GM23338 (cell line): ENCODE data around the gene SEC16A. TPM values are rescaled to one million over a fixed set of nuclear protein-coding genes. Genes with fewer than 3 reads are reported as not detected.

Experiments used
- ATAC-seq: fragments of 200-7000 bp; cut with Tn5 transposase; 3 replicates; pipeline ENCODE4 v1.9.1; 2020
- DNase-seq: peaks from one replicate; pipeline ENCODE4 v3.0.0-alpha.2; 2015; ENCODE audit warnings: low spot score
- H2AFZ ChIP-seq: fragments of 200-600 bp; sonication (generic); 2 replicates; pipeline ENCODE4 v1.8.0; 2016; ENCODE audit warnings: antibody characterized with exemption, mild to moderate bottlenecking, moderate library complexity
- H3F3A ChIP-seq: fragments of 200-600 bp; sonication (generic); replicated peaks from 2 replicates; pipeline ENCODE4 v1.8.0; 2017; ENCODE audit warnings: antibody characterized with exemption, mixed run types, low read depth
- H3K27ac ChIP-seq: fragments of 200-600 bp; sonication (generic); 2 replicates; pipeline ENCODE4 v1.6.1; 2016; ENCODE audit warnings: low read depth
- H3K27me3 ChIP-seq: fragments of 200-600 bp; sonication (generic); 2 replicates; pipeline ENCODE4 v1.8.0; 2016; ENCODE audit warnings: mild to moderate bottlenecking, mixed run types, moderate library complexity; ENCODE audit not compliant: insufficient read depth
- H3K36me3 ChIP-seq: fragments of 200-600 bp; sonication (generic); 2 replicates; pipeline ENCODE4 v1.8.0; 2016; ENCODE audit warnings: mild to moderate bottlenecking; ENCODE audit not compliant: insufficient read depth
- H3K4me1 ChIP-seq: fragments of 200-600 bp; sonication (generic); 2 replicates; pipeline ENCODE4 v1.8.0; 2016; ENCODE audit warnings: mild to moderate bottlenecking, moderate library complexity; ENCODE audit not compliant: insufficient read depth
- H3K4me2 ChIP-seq: fragments of 200-600 bp; sonication (generic); 2 replicates; pipeline ENCODE4 v1.7.1; 2017; ENCODE audit warnings: mixed run types
- H3K4me3 ChIP-seq: fragments of 200-600 bp; sonication (generic); 2 replicates; pipeline ENCODE4 v1.6.1; 2016; ENCODE audit warnings: mixed run types
- H3K79me2 ChIP-seq: fragments of 200-600 bp; sonication (generic); replicated peaks from 2 replicates; pipeline ENCODE4 v1.8.0; 2017; ENCODE audit warnings: mild to moderate bottlenecking; ENCODE audit not compliant: insufficient read depth
- H3K9me2 ChIP-seq: fragments of 200-600 bp; sonication (generic); 2 replicates; pipeline ENCODE4 v1.8.0; 2017; ENCODE audit not compliant: insufficient read depth
- H4K20me1 ChIP-seq: fragments of 200-600 bp; sonication (generic); replicated peaks from 2 replicates; pipeline ENCODE4 v1.8.0; 2017; ENCODE audit warnings: mild to moderate bottlenecking; ENCODE audit not compliant: insufficient read depth
- H3K27ac Mint-ChIP-seq: 2 replicates; pipeline ENCODE4 v1.8.0; 2020; ENCODE audit warnings: inconsistent platforms, mild to moderate bottlenecking, moderate library complexity, mixed read lengths
- H3K27me3 Mint-ChIP-seq: 3 replicates; pipeline ENCODE4 v1.8.0; 2022; ENCODE audit warnings: low read depth, mild to moderate bottlenecking, moderate library complexity, mixed read lengths, inconsistent platforms; ENCODE audit not compliant: insufficient read depth, poor library complexity
- H3K36me3 Mint-ChIP-seq: 3 replicates; pipeline ENCODE4 v1.8.0; 2021; ENCODE audit warnings: low read depth, mild to moderate bottlenecking, inconsistent platforms, moderate library complexity, mixed read lengths
- H3K4me1 Mint-ChIP-seq: 3 replicates; pipeline ENCODE4 v1.8.0; 2020; ENCODE audit warnings: mild to moderate bottlenecking, inconsistent platforms, mixed read lengths
- H3K4me3 Mint-ChIP-seq: 3 replicates; pipeline ENCODE4 v1.8.0; 2021; ENCODE audit warnings: moderate library complexity, mild to moderate bottlenecking, inconsistent platforms, mixed read lengths
- H3K9me3 Mint-ChIP-seq: 3 replicates; pipeline ENCODE4 v1.8.0; 2020; ENCODE audit warnings: moderate library complexity, mild to moderate bottlenecking, inconsistent platforms, mixed read lengths
- CREB1 ChIP-seq: fragments of 250-450 bp; sonication (Bioruptor Pico); IDR thresholded peaks from 2 replicates; pipeline ENCODE4 v1.5.0; 2020; ENCODE audit warnings: low read depth, mild to moderate bottlenecking, moderate library complexity
- EZH2 ChIP-seq: fragments of 200-600 bp; sonication (generic); IDR thresholded peaks from one replicate; pipeline ENCODE4 v1.8.0; 2017; ENCODE audit warnings: antibody characterized with exemption, mild to moderate bottlenecking, low read depth; ENCODE audit not compliant: unreplicated experiment
- EZH2phosphoT487 ChIP-seq: fragments of 200-600 bp; sonication (generic); IDR thresholded peaks from one replicate; pipeline ENCODE4 v1.8.1; 2018; ENCODE audit warnings: antibody characterized with exemption; ENCODE audit not compliant: unreplicated experiment
- JUNB ChIP-seq: IDR thresholded peaks from one replicate; pipeline ENCODE4 v1.6.1; 2016; ENCODE audit warnings: antibody characterized with exemption; ENCODE audit not compliant: unreplicated experiment
- NANOG ChIP-seq: IDR thresholded peaks from 2 replicates; pipeline ENCODE4 v1.6.1; 2016; ENCODE audit warnings: antibody characterized with exemption, borderline replicate concordance
- POLR2AphosphoS5 ChIP-seq: IDR thresholded peaks from 2 replicates; pipeline ENCODE4 v1.6.1; 2016; ENCODE audit warnings: antibody characterized with exemption, low read depth
- STAT1 ChIP-seq: IDR thresholded peaks from one replicate; pipeline ENCODE4 v1.6.1; 2016; ENCODE audit warnings: antibody characterized with exemption; ENCODE audit not compliant: unreplicated experiment
- ZNF114 ChIP-seq: fragments of 250-450 bp; sonication (Bioruptor Pico); IDR thresholded peaks from 2 replicates; pipeline ENCODE4 v1.5.0; 2020; ENCODE audit warnings: mild to moderate bottlenecking, moderate library complexity
- ZNF331 ChIP-seq: fragments of 250-450 bp; sonication (Bioruptor Pico); IDR thresholded peaks from 2 replicates; pipeline ENCODE4 v1.5.0; 2020; ENCODE audit warnings: low read depth, mild to moderate bottlenecking, moderate library complexity
- polyA plus RNA-seq: library from polyadenylated mRNA; unstranded; fragments of >200 nt; fragmentation: Nextera tagmentation; extraction: Ambion mirVana; gene quantifications from 2 replicates; pipeline ENCODE4 v1.2.1, GENCODE V29; 2016
- total RNA-seq: library from RNA; depleted of rRNA; stranded (reverse); fragments of >200 nt; shearing (Covaris generic); gene quantifications from 2 replicates; pipeline ENCODE4 v1.2.3, GENCODE V29; 2014
- TF ChIP-seq, protein P1 (sequence below): fragments of 250-450 bp; sonication (Bioruptor Pico); IDR thresholded peaks from 2 replicates; pipeline ENCODE4 v1.5.0; 2020; ENCODE audit warnings: mild to moderate bottlenecking, moderate library complexity
- TF ChIP-seq, protein P2 (sequence below): IDR thresholded peaks from 2 replicates; pipeline ENCODE4 v1.6.1; 2016; ENCODE audit warnings: antibody characterized with exemption
- TF ChIP-seq, protein P3 (sequence below), 2 experiments: fragments of 200-600 bp in 1 of 2; sonication (generic) in 1 of 2; conservative IDR thresholded peaks; 2 replicates each; pipeline versions ENCODE4 v1.5.1 to v1.6.1; 2016 to 2017; ENCODE audit warnings: antibody characterized with exemption in 2 of 2, low read depth in 2 of 2, mild to moderate bottlenecking in 2 of 2, moderate library complexity in 1 of 2
- TF ChIP-seq, protein P4 (sequence below): IDR thresholded peaks from one replicate; pipeline ENCODE4 v1.6.1; 2018; ENCODE audit warnings: antibody characterized with exemption; ENCODE audit not compliant: unreplicated experiment

The SEC16A gene
- total and polyA plus RNA-seq, 2 experiments from 2014 or later: 34.0 to 59.2 TPM

DNA sequence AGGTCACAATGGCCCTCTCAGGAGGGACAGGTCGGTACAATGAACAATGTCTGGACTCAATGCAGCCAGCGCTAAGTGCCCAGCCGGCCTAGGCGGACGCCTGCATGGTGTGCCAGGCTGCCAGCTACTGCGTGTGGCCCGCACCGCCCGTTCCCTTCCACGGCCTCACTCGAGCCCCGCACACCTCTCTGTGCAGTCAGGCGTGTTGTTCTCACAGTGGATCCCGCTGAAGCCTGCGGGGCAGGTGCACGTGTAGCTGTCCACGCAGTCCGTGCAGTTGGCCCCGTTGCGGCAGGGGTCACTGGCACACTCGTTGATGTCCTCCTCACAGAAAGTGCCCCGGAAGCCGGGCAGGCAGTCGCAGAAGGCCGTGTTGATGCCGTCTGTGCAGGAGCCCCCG lies 26.7 kb upstream of the SEC16A start:
- H3K4me3 ChIP-seq: no peak overlapping the region
- H3K4me1 ChIP-seq: no peaks in the 10 kb centered on the region
- H4K20me1 ChIP-seq: no peaks in the 10 kb centered on the region; the same call in 1 of the 2 replicates
- Mint-ChIP-seq H3K36me3 (peaks cover 41% of the 10 kb centered on the region), H3K27ac (no peak overlapping the region), H3K4me1 (no peaks in the 10 kb centered on the region), H3K9me3 (no peaks in the 10 kb centered on the region), H3K27me3 (peaks cover 4% of the 10 kb centered on the region), H3K4me3 (no peak overlapping the region)
- no peak for DNase-seq
- TF ChIP-seq JUNB (no peak), CREB1 (no peak), NANOG (no peak), EZH2phosphoT487 (no peak), POLR2AphosphoS5 (no peak), EZH2 (no peak), STAT1 (no peak), ZNF114 (CRISPR knock-in tag) (no peak), ZNF331 (CRISPR knock-in tag) (no peak)
- TF ChIP-seq, protein P1, sequence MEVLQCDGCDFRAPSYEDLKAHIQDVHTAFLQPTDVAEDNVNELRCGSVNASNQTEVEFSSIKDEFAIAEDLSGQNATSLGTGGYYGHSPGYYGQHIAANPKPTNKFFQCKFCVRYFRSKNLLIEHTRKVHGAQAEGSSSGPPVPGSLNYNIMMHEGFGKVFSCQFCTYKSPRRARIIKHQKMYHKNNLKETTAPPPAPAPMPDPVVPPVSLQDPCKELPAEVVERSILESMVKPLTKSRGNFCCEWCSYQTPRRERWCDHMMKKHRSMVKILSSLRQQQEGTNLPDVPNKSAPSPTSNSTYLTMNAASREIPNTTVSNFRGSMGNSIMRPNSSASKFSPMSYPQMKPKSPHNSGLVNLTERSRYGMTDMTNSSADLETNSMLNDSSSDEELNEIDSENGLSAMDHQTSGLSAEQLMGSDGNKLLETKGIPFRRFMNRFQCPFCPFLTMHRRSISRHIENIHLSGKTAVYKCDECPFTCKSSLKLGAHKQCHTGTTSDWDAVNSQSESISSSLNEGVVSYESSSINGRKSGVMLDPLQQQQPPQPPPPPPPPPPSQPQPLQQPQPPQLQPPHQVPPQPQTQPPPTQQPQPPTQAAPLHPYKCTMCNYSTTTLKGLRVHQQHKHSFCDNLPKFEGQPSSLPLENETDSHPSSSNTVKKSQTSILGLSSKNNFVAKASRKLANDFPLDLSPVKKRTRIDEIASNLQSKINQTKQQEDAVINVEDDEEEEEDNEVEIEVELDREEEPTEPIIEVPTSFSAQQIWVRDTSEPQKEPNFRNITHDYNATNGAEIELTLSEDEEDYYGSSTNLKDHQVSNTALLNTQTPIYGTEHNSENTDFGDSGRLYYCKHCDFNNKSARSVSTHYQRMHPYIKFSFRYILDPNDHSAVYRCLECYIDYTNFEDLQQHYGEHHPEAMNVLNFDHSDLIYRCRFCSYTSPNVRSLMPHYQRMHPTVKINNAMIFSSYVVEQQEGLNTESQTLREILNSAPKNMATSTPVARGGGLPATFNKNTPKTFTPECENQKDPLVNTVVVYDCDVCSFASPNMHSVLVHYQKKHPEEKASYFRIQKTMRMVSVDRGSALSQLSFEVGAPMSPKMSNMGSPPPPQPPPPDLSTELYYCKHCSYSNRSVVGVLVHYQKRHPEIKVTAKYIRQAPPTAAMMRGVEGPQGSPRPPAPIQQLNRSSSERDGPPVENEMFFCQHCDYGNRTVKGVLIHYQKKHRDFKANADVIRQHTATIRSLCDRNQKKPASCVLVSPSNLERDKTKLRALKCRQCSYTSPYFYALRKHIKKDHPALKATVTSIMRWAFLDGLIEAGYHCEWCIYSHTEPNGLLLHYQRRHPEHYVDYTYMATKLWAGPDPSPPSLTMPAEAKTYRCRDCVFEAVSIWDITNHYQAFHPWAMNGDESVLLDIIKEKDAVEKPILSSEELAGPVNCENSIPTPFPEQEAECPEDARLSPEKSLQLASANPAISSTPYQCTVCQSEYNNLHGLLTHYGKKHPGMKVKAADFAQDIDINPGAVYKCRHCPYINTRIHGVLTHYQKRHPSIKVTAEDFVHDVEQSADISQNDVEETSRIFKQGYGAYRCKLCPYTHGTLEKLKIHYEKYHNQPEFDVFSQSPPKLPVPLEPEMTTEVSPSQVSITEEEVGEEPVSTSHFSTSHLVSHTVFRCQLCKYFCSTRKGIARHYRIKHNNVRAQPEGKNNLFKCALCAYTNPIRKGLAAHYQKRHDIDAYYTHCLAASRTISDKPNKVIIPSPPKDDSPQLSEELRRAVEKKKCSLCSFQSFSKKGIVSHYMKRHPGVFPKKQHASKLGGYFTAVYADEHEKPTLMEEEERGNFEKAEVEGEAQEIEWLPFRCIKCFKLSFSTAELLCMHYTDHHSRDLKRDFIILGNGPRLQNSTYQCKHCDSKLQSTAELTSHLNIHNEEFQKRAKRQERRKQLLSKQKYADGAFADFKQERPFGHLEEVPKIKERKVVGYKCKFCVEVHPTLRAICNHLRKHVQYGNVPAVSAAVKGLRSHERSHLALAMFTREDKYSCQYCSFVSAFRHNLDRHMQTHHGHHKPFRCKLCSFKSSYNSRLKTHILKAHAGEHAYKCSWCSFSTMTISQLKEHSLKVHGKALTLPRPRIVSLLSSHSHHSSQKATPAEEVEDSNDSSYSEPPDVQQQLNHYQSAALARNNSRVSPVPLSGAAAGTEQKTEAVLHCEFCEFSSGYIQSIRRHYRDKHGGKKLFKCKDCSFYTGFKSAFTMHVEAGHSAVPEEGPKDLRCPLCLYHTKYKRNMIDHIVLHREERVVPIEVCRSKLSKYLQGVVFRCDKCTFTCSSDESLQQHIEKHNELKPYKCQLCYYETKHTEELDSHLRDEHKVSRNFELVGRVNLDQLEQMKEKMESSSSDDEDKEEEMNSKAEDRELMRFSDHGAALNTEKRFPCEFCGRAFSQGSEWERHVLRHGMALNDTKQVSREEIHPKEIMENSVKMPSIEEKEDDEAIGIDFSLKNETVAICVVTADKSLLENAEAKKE (CRISPR knock-in tag): no peak
- TF ChIP-seq, protein P2, sequence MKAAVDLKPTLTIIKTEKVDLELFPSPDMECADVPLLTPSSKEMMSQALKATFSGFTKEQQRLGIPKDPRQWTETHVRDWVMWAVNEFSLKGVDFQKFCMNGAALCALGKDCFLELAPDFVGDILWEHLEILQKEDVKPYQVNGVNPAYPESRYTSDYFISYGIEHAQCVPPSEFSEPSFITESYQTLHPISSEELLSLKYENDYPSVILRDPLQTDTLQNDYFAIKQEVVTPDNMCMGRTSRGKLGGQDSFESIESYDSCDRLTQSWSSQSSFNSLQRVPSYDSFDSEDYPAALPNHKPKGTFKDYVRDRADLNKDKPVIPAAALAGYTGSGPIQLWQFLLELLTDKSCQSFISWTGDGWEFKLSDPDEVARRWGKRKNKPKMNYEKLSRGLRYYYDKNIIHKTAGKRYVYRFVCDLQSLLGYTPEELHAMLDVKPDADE: no peak
- TF ChIP-seq, protein P3, sequence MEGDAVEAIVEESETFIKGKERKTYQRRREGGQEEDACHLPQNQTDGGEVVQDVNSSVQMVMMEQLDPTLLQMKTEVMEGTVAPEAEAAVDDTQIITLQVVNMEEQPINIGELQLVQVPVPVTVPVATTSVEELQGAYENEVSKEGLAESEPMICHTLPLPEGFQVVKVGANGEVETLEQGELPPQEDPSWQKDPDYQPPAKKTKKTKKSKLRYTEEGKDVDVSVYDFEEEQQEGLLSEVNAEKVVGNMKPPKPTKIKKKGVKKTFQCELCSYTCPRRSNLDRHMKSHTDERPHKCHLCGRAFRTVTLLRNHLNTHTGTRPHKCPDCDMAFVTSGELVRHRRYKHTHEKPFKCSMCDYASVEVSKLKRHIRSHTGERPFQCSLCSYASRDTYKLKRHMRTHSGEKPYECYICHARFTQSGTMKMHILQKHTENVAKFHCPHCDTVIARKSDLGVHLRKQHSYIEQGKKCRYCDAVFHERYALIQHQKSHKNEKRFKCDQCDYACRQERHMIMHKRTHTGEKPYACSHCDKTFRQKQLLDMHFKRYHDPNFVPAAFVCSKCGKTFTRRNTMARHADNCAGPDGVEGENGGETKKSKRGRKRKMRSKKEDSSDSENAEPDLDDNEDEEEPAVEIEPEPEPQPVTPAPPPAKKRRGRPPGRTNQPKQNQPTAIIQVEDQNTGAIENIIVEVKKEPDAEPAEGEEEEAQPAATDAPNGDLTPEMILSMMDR (conservative IDR thresholded peaks at IDR 0.05; ENCODE audit: low read depth in 2 of 2): no peak
- TF ChIP-seq, protein P4, sequence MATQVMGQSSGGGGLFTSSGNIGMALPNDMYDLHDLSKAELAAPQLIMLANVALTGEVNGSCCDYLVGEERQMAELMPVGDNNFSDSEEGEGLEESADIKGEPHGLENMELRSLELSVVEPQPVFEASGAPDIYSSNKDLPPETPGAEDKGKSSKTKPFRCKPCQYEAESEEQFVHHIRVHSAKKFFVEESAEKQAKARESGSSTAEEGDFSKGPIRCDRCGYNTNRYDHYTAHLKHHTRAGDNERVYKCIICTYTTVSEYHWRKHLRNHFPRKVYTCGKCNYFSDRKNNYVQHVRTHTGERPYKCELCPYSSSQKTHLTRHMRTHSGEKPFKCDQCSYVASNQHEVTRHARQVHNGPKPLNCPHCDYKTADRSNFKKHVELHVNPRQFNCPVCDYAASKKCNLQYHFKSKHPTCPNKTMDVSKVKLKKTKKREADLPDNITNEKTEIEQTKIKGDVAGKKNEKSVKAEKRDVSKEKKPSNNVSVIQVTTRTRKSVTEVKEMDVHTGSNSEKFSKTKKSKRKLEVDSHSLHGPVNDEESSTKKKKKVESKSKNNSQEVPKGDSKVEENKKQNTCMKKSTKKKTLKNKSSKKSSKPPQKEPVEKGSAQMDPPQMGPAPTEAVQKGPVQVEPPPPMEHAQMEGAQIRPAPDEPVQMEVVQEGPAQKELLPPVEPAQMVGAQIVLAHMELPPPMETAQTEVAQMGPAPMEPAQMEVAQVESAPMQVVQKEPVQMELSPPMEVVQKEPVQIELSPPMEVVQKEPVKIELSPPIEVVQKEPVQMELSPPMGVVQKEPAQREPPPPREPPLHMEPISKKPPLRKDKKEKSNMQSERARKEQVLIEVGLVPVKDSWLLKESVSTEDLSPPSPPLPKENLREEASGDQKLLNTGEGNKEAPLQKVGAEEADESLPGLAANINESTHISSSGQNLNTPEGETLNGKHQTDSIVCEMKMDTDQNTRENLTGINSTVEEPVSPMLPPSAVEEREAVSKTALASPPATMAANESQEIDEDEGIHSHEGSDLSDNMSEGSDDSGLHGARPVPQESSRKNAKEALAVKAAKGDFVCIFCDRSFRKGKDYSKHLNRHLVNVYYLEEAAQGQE: no peak
- peaks cover 12% of the 10 kb centered on the region; the same call in 1 of the 2 replicates for H3K36me3 ChIP-seq
- no peaks in the 10 kb centered on the region for H3K9me2 ChIP-seq
- no peak overlapping the region for H3K27ac ChIP-seq
- H2AFZ ChIP-seq: no peak overlapping the region
- no peaks in the 10 kb centered on the region for H3K79me2 ChIP-seq
- ATAC-seq: no peak
- no peaks in the 10 kb centered on the region for H3K27me3 ChIP-seq
- no peak overlapping the region for H3K4me2 ChIP-seq
- H3F3A ChIP-seq: 0 out of 2 replicates have a peak, but pooled peaks cover 2% of the 10 kb centered on the region
